B cell (primary cell): ENCODE measurements around the gene OPTN.

Source experiments
- CTCF ChIP-seq: fragments of 200-600 bp; IDR thresholded peaks from one replicate; pipeline ENCODE4 v1.8.0; 2022; ENCODE audit warnings: antibody characterized with exemption, mild to moderate bottlenecking
- EZH2 ChIP-seq: IDR thresholded peaks from 2 replicates; pipeline ENCODE4 v1.6.1; 2012; ENCODE audit warnings: borderline replicate concordance, low read depth, mild to moderate bottlenecking, moderate library complexity, low read length; ENCODE audit not compliant: insufficient read depth, poor library complexity, severe bottlenecking

GRCh38 chr10:13080643-13081042 is 19.3 kb upstream of the OPTN start:
- TF ChIP-seq CTCF (no peak), EZH2 (no peak)
